HepG2 (cell line): ENCODE data around the gene SMTNL2. TPM values are rescaled to one million over a fixed set of nuclear protein-coding genes. Genes with fewer than 3 reads are reported as not detected.

ENCODE experiments used
- DDIT3 ChIP-seq: sonication (generic); formaldehyde crosslinking; IDR thresholded peaks from 2 replicates; pipeline ENCODE4 v1.4.0; 2020; ENCODE audit warnings: mild to moderate bottlenecking, missing genetic modification reagents
- KIAA2018 ChIP-seq: sonication (generic); formaldehyde crosslinking; IDR thresholded peaks from 2 replicates; pipeline ENCODE4 v1.5.0; 2020; ENCODE audit warnings: mild to moderate bottlenecking, missing genetic modification reagents, borderline replicate concordance
- MAF1 ChIP-seq: sonication (generic); formaldehyde crosslinking; IDR thresholded peaks from 2 replicates; pipeline ENCODE4 v1.5.0; 2020; ENCODE audit warnings: missing genetic modification reagents, borderline replicate concordance
- NFIB ChIP-seq: sonication (generic); formaldehyde crosslinking; IDR thresholded peaks from 2 replicates; pipeline ENCODE4 v1.9.0; 2021; ENCODE audit warnings: missing genetic modification reagents, mild to moderate bottlenecking, borderline replicate concordance
- POLR2AphosphoS2 ChIP-seq: IDR thresholded peaks from 2 replicates; pipeline ENCODE4 v1.6.1; 2011; ENCODE audit warnings: low read depth, low read length, improper control_type of control experiment
- PRDM10 ChIP-seq: sonication (generic); formaldehyde crosslinking; IDR thresholded peaks from 2 replicates; pipeline ENCODE4 v1.4.0; 2020; ENCODE audit warnings: low read depth, missing genetic modification reagents
- ZBTB7A ChIP-seq: sonication (generic); formaldehyde crosslinking; IDR thresholded peaks from 2 replicates; pipeline ENCODE4 v1.8.0; 2022; ENCODE audit warnings: mild to moderate bottlenecking, missing genetic modification reagents
- polyA plus RNA-seq, 8 experiments: library from polyadenylated mRNA; depleted of rRNA in 3 of 8; stranded (reverse) in 7 of 8; unstranded in 1 of 8; fragments of >200 nt; fragmentation: Illumina TruSeq in 4 of 8; extraction: Trizol in 4 of 8; gene quantifications; 2 replicates each; pipeline versions ENCODE4 v1.2.1 to v1.2.3, GENCODE V29; 2011 to 2016; ENCODE audit warnings: low read depth in 4 of 8, missing spikeins in 1 of 8, mixed read lengths in 1 of 8; ENCODE audit not compliant: insufficient read depth in 1 of 8
- total RNA-seq, 5 experiments: library from RNA; depleted of rRNA; stranded (reverse); fragments of >200 nt; fragmentation: Illumina TruSeq; extraction: Trizol; gene quantifications; 2 replicates each; pipeline ENCODE4 v1.2.3, GENCODE V29; 2016; ENCODE audit warnings: low read depth in 1 of 5
- TF ChIP-seq, protein P1 (sequence below): sonication (generic); formaldehyde crosslinking; IDR thresholded peaks from 2 replicates; pipeline ENCODE4 v1.8.0; 2022; ENCODE audit warnings: mild to moderate bottlenecking, missing genetic modification reagents
- TF ChIP-seq, protein P2 (sequence below): sonication (generic); formaldehyde crosslinking; IDR thresholded peaks from 2 replicates; pipeline ENCODE4 v1.5.0; 2020; ENCODE audit warnings: mild to moderate bottlenecking, missing genetic modification reagents, borderline replicate concordance

Gene SMTNL2
- total and polyA plus RNA-seq, 2 of the 13 experiments (the other 11 are each of a cell fraction or from before 2014, with no cell fraction given) = 0.41 to 5.1 TPM

GRCh38 chr17:4554997-4555799 is 29.1 kb upstream of the SMTNL2 start, which contains the start of gene MYBBP1A (continued):
- TF ChIP-seq PRDM10 (CRISPR knock-in tag) (no peak), NFIB (CRISPR knock-in tag) (no peak), ZBTB7A (CRISPR knock-in tag) (no peak), POLR2AphosphoS2 (no peak), DDIT3 (no peak), MAF1 (no peak), KIAA2018 (CRISPR knock-in tag) (no peak)
- TF ChIP-seq, protein P1, sequence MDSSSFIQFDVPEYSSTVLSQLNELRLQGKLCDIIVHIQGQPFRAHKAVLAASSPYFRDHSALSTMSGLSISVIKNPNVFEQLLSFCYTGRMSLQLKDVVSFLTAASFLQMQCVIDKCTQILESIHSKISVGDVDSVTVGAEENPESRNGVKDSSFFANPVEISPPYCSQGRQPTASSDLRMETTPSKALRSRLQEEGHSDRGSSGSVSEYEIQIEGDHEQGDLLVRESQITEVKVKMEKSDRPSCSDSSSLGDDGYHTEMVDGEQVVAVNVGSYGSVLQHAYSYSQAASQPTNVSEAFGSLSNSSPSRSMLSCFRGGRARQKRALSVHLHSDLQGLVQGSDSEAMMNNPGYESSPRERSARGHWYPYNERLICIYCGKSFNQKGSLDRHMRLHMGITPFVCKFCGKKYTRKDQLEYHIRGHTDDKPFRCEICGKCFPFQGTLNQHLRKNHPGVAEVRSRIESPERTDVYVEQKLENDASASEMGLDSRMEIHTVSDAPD = no peak
- TF ChIP-seq, protein P2, sequence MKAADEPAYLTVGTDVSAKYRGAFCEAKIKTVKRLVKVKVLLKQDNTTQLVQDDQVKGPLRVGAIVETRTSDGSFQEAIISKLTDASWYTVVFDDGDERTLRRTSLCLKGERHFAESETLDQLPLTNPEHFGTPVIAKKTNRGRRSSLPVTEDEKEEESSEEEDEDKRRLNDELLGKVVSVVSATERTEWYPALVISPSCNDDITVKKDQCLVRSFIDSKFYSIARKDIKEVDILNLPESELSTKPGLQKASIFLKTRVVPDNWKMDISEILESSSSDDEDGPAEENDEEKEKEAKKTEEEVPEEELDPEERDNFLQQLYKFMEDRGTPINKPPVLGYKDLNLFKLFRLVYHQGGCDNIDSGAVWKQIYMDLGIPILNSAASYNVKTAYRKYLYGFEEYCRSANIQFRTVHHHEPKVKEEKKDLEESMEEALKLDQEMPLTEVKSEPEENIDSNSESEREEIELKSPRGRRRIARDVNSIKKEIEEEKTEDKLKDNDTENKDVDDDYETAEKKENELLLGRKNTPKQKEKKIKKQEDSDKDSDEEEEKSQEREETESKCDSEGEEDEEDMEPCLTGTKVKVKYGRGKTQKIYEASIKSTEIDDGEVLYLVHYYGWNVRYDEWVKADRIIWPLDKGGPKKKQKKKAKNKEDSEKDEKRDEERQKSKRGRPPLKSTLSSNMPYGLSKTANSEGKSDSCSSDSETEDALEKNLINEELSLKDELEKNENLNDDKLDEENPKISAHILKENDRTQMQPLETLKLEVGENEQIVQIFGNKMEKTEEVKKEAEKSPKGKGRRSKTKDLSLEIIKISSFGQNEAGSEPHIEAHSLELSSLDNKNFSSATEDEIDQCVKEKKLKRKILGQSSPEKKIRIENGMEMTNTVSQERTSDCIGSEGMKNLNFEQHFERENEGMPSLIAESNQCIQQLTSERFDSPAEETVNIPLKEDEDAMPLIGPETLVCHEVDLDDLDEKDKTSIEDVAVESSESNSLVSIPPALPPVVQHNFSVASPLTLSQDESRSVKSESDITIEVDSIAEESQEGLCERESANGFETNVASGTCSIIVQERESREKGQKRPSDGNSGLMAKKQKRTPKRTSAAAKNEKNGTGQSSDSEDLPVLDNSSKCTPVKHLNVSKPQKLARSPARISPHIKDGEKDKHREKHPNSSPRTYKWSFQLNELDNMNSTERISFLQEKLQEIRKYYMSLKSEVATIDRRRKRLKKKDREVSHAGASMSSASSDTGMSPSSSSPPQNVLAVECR (CRISPR knock-in tag) = peak; percentile 99
